HG03175 (cell line): ENCODE results near the gene GAP43.

Experiments
- ATAC-seq: cut with Tn5 transposase; IDR thresholded peaks from one replicate; pipeline ENCODE4 v1.9.1; 2021; ENCODE audit warnings: mild to moderate bottlenecking, moderate library complexity; ENCODE audit not compliant: unreplicated experiment

GAP43 gene, protein sequence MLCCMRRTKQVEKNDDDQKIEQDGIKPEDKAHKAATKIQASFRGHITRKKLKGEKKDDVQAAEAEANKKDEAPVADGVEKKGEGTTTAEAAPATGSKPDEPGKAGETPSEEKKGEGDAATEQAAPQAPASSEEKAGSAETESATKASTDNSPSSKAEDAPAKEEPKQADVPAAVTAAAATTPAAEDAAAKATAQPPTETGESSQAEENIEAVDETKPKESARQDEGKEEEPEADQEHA

DNA sequence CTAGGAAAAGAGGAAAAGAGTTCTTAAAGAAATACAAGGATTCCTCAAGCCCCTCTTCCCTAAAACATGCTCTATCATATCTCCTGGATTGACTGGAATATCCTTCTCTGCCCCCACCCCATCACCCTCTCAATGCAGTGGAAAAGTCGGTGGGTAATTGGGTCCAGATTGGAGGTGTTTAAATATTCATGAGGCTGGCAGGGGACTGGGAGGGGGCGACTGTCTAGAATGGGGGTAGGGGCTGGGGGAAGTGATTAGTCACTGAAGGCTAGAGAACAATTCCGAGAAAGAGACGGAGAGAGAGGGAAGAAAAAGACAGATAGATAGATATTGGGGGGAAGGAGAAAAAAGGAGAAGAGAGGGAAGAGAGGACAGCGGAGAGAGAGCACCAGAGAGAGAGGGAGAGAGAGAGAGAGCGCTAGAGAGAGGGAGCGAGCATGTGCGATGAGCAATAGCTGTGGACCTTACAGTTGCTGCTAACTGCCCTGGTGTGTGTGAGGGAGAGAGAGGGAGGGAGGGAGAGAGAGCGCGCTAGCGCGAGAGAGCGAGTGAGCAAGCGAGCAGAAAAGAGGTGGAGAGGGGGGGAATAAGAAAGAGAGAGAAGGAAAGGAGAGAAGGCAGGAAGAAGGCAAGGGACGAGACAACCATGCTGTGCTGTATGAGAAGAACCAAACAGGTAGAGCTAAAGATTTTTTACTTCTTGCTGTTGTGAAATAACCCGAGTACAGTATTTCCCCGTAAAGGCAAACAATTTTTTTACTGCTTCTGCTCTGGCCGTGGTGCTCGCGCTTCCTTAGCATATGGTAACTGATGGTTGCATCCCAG, at the start of gene GAP43:
GAP43 (plus strand) TSS at position 467 of the 825 bp plus-strand sequence; CDS start at position 647, 180 bp downstream.
- no peak for ATAC-seq

DNA sequence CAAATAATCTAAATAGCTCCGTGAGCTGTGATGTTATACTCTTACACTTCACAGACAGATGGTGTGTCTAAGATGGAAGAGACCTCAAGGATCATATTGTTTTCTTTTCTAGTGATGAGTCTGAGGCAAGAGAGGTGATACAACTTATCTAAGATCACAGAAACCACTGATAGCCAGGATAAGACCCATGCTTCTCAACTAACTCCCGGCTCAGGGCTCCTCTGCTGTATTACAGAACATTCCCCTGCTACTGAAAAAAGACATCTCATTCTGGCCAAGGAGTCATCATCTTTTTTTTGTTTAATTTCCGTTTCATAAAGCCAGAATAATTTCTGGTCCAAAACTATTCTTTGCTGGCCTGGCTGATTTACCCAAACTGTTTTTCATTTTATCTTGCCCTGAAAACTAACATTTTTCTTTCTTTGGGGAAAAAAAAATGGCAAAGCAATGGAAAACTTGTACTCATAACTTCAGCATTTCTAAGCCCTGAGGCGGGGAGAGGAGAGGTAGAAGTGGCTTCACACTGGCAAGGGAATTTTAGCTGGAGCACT, 46.9 kb upstream of the GAP43 start:
- ATAC-seq, result no peak

DNA sequence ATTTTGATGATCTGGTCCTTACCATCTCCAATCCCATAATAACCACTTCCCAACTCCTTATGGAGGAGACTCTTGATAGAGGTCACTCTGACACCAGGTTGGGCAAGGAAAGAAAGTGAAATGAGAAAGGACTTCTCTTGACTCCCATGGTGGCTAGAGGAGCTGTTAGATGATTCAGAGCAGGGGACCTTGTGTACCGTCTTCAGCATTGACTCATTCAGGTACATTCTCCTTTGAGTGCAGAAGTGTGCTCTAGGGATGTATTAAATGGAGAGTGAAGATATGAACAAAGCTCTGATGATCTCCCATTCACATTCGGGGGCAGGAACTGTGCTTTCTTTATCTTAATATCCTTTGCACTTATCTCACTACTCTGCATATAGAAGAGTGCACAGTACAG, 46.3 kb upstream of the GAP43 start:
- no peak for ATAC-seq

DNA sequence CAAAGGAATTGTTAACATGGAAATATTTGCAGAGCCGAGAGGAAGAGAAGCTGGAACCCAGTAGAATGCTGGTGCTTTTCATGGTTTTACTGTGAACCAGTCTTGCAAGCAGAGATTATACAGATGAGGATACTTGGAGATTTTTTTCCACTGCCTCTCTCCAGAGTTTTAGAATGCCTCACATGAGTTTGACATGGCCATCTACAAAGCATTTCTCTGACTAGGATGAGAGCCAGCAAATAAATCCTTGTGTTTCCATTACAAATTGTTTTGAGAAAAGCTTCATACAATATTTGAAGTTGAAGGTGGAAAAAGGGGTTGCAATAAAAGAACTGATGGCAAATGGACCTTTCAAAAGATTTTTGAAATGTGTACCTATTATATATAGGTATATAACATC, 45.0 kb upstream of the GAP43 start:
- ATAC-seq, result no peak

DNA sequence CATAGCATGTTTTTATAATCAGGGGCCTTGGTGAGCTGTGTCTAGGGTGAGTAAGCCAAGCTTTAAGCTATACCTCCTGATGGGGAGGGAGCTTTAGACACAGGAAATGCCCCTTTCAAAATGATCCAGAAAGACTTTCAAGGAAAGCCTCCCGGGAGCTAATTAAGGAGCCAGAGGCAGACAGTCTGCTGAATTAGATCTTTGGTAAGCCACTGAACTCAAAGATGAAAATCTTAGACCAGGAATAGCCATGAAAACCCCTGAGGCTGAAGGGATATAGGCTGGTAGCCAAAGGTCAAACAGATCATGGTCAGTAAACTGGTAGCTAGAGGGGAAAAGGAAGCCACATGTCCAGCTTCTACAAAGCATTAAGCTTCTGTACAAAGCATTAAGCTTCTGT, 42.7 kb upstream of the GAP43 start:
- ATAC-seq, result no peak

DNA sequence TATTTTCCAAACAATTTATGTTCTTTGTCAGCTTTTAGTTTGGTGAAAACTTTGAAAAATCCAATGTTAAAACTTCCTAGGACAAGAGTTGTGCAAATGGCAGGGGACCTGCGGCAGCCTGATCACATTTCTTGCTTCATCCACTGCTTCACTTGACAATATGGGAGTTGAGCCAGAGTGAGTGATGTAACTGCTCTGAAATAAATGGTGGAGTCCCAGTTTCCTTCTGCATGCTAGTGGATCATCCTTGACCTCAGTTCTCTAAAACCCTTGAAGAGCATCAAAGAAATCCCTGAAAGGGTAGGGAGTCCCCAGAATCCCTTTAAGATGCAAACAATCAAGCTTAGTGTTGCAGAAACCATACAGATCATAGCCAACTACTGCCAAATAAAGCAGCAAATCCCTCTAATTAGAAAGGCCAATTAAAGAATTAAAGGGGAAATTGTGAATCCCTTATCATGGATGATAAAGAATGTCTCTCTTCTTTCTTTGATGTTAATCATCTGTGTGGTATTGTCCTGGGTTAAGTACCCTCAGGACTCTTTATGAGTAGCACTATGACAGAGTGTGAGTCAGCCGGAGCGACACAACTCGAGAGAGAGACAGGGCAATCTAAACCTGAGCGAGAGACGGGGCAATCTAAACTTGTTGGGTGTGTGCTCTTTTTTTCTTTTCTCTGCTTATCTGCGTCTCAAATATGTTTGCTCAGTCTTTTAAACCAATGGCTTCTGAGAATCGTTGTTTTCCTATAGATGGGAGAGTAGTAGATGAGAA, 41.8 kb upstream of the GAP43 start:
- ATAC-seq, result no peak

DNA sequence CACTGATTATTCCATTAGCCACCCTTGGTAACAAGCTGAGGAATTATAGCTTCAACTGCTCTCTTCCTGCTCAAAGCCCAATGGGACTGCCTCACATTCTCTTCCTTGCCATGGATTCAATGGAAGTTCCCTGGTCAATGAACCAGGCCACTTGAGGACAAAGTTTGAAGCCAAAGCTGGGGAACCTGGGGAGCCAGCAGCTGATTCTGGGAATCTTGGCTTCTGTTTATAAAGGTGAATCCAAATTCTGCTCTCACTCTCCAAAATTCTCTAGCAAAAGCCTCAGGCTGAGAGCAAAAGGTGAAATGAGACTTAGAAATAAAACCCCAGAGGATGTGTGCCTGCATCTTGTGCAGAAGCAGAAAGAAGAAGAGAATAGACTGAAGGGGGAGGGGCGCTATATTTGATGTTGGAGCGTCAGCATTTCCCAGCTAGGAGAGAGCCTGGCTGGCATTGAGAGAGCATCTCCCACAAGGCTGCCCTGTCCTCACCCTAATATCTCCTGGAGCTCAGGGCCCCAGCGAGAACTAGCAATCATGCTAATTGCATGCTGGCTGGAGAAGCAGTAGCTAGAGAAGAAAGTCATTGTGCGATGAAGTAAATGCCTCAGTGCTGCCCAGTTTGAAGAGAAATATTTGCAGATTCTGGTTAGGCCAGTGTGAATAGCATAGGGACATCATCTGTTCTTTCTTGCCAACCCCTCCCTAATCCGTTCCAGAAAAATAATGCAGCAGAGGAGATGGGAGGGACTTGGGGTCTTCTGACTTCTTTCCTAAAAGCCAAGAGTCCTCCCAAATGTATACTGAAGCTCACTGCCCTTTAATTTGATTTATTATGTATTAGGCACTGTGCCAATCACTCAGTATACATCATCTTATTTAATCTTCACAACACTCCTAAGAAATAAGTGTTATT, 34.9 kb upstream of the GAP43 start:
- no peak for ATAC-seq

DNA sequence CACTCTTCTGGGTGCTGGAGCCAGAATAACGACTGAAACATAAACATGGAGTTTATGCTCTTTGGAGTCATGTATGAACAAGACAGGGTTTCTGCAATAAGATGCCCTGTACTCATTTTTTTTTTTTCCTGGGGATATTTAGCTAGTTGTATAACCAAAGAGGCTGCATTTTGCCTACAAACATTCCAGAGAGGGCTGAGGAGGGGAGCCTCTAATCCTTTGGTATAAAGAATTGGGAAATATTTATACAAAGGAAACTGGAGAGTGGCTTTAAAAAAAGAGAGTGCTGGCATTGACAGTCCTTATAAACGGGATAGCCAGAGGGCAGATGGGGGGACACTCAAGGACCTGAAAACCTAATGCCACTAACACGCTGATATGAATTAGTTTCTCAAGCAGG, 32.4 kb upstream of the GAP43 start:
- ATAC-seq, result no peak

DNA sequence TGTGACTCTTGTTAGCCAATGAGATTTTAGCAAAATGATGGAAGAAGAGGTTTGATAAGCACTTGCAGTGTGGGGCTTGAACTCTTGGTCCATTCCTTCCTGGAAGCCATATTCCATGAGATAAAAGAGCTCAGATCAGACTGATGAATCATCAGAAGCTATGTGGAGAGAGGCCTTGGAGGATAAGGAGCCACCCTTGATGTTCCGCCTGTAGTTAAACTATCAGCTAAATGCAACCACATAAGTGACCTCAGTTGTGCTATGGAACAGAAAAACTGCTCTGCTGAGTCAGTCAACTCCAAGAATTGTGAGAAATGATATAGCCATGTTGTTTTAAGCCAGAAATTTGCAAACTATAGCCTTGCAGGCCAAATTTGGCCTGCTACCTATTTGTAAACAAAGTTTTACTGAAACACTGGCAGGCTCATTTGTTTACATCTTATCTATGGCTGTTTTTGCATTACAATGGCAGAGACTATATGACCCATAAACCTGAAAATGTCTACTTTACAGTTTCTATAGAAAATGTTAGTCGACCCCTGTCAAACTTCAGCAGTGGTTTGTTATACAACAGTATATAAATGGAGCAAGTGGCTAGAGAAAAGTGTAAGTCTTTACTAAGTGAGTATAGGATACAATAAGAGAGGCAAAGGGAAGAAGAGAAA, 27.6 kb upstream of the GAP43 start:
- ATAC-seq, result no peak

DNA sequence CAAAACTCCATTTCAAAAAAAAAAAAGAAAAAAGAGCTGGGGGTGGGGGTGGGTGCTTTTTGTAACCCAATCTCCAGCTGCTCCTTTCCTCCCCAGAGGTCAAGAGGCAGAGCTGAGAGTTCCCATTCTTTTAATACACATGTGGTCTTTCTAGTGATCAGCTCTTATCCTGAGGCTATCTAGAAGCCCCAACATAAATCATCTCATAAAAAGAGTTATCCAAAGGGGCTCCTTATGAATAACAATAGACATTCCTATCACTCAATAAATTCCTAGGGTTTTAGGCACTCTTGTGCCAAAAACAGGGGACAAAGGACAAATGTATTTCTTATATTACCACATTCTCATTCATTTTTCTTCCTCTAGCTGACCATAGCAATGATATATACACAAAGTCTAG, 25.1 kb upstream of the GAP43 start:
- ATAC-seq, result no peak

DNA sequence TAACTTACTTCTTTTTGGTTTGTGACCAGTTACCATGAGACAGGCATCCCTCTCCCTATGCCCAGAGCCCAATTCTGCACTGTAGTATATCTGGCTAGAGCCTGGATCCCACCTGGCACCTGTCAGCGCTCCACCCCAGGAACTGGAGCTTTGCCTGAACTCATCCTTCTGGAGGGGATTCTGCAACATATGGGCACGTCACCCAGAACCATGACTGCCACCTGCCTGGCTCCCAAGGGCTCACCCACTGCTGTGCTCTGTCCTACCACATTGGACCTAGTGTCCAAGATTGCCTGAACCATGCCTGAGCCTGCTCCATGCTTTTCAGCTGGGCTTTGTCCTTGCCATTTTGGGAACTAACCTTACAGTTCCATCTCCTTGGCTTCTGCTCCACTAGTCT, 21.1 kb upstream of the GAP43 start:
- ATAC-seq, result no peak

DNA sequence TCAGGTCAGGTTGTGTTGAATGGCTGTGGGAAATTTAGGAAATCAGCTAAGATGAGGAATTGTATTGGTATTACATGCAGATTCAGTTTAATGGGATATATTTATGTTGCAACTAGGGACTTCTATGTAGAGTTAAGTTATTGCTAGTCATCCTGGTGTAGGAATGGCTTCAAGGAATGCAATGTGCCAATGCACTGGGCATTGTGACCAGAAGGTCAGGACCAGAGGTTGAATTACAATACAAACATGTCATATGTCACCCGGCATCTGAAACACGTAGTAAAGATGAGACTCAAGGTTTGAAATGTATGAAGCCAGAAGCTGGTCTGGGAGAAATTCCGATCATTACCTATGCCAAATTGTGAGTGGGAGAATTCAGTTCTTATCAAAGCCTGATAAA, 11.7 kb upstream of the GAP43 start:
- ATAC-seq, result no peak

DNA sequence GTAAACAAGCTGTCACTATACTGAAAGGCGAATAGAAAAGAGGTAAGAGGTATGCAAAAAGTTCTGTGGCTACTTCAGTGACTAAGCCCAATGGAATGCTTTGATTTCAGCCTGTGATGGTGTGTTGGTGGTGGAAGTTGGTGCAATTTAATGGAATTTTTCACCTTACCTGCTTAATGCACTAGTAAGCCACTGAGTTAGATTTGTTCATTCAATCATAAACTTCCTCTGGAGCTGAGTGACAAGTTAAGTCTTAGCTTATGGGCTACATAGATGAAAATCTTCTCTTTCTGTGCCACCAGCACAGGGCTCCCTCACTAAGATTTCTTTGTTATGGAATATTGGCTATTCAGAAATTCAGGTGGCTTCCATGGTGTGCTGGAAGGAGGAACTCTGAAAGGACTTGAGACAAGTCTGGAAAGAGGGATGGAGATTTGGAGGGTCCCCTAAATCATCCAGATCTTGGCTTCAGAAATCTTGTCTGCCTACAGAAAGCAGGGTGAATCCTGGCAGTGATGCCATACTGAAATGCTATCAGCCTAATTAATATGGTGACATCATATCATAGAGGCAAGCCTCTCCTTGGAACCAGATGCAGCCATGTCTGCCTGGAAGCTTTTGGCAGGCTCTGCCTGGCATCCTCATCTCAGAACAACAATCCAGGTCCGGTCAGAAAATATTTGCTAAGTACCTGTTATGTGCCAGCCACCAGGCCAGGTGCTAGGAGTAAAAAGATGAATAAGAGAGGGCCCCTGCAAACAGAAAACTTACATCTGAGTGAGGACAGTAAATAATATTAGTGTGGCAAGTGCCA, 8.1 kb upstream of the GAP43 start:
- ATAC-seq, result no peak

DNA sequence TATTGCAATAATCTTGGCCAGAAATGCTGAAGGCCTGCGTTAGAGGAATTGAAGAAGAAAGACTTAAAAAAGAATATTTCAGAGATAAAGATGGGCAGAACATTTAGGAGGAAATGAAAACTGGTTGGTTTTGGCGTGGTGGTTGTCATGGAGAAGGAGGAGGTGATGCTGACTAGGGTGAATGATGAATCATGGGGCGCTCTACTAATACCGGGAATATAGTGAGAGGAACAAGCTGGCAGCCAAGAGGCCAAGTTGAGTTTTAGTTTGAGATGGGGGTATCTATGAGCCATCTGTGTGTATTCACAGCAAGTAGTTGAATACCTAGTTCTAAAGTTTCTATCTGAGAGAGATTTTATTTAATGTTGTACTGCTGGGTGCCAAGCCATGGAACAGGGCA, 6.8 kb upstream of the GAP43 start:
- ATAC-seq, result no peak

DNA sequence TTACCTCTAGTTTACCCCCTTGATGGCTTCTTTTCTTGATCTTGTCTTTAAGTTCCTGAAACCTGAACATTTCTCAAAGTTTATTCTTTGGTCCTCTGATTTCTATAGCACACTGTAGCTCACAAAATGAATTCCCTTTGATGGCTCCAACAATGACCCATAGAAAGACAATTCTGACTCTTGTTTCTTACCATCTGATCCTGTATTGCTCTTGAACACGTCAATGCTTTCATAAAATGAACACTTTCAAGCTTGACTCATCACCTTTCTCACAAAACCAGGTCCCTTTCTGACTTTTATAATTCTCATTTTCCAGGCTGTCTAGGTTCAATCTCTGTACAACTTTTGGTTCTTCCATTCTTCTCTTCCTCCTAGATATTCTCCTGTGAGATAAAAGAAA, 5.7 kb upstream of the GAP43 start:
- no peak for ATAC-seq

DNA sequence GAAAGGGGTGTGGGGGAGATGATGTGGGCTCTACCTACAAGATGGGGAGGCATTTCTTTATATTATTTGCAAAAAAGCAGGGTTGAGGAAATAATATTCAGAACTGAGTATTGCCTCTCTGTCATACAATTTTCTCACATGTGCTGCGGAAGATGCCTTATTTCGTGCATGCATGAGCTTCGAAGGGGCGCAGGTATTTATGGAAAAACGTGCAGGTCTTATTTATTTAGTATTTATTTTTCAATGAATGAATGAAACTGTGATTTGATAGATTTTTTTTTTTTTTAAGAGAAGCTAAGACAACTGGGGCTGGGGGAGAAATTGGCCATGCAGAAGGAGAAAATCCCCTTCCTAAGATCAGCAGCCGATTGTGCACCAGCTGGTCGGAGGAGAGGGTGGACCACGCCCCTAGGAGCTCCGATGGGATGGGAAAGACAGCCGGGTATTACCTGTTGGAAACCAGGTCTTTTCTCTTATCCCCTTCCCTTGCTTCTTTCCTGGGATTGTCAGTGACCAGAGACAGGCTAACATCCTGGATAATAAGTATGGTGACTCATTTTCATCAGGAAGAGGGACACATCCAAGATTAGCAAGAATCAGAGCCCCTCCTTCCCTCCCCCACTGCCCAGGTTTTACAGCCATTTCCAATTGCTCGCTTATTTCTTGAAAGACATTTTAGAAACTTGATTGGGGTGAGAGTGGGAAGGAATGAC, 875 bp downstream of the GAP43 start:
- no peak for ATAC-seq

DNA sequence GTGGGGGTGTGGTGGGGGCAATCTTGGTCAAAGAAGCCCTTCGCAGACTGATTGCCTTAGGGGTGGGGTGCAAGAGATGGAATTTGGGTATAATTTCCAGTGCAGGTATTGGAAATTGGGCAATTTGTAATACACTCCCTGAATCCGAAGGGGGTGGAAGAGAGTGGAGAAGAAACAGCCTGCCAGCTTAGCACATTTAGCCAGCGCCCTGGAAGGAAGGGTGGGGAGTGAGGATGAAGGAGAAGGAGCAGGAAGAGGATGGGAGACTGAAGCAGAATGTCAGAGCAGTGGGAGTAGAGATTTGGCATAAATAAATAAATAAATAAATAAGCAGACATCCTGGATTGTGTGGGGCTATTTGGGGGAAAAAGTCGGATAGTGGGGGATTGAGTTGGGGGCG, 1.6 kb downstream of the GAP43 start:
- no peak for ATAC-seq

DNA sequence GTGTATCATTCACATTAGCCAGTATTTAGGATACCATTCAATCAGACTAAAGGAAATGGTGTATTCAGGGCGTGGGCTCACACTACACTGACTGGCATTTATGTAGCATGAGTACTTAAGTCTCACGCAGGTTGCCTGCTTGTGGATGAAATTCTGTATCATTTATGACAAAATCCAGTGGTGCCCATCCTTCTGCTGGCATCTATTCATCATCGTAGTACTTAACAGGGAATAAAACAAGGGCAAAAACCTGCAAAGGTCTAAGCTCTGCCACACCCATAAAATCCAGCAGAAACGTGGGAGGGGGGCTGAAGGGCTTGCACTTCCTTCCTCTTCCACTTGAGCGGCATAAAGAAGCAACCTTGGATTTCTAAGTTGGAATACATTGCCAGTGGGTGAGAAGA, 2.7 kb downstream of the GAP43 start:
- ATAC-seq, result no peak
